Measurements from ENCODE around the gene B3GAT1. TPM values are rescaled to one million over a fixed set of nuclear protein-coding genes. Genes with fewer than 3 reads are reported as not detected.

The B3GAT1 gene
- total RNA-seq, 1 donor from 2014 or later = 1.9 TPM

DNA sequence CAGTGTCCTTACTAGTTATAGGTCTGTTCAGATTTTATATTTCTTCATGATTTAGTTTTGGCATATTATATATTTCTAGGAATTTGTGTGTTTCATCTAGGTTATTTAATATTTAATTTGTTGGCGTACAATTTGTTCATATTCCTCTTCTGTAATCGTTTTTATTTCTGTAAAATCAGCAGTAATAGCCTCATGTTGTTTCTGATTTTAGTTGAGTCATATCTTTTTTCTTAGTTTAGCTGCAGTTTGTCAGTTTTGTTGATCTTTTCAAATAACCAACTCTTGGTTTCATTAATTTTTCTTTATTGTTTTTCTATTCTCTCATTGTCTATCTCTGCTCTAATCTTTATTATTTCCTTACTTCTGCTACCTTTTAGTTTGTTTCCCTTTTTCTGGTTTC, 59.9 kb downstream of the B3GAT1 start:
- Histone ChIP-seq H4K20me1 (ENCODE audit: insufficient read depth, low read length) (no peaks in the 10 kb centered on the region), H3K27ac (ENCODE audit: low read depth, low read length) (no peak overlapping the region), H3K27me3 (ENCODE audit: insufficient read depth, low read length) (no peaks in the 10 kb centered on the region), H3K4me2 (ENCODE audit: low read length) (no peak overlapping the region), H3K4me3 (ENCODE audit: insufficient read depth, low read depth, low read length) (no peak overlapping the region), H3K4me1 (ENCODE audit: insufficient read depth, low read length) (no peaks in the 10 kb centered on the region), H3K9me3 (ENCODE audit: insufficient read depth, low read depth, low read length) (no peaks in the 10 kb centered on the region), H3K9ac (ENCODE audit: low read length) (no peak overlapping the region), H3K79me2 (ENCODE audit: insufficient read depth, low read length) (no peaks in the 10 kb centered on the region), H2AFZ (ENCODE audit: low read depth, low read length) (no peak overlapping the region), H3K36me3 (ENCODE audit: insufficient read depth, low read length) (no peaks in the 10 kb centered on the region)
- H3K36me3 Mint-ChIP-seq (ENCODE audit: low read depth, unreplicated experiment) = no peaks in the 10 kb centered on the region
- H3K27ac Mint-ChIP-seq (ENCODE audit: unreplicated experiment) = no peak overlapping the region
- no peaks in the 10 kb centered on the region for H3K4me1 Mint-ChIP-seq (ENCODE audit: low read depth, unreplicated experiment)
- no peak overlapping the region for H3K4me3 Mint-ChIP-seq (ENCODE audit: unreplicated experiment)
- DNase-seq (ENCODE audit: low read depth) = no peak
- H3K9me3 Mint-ChIP-seq (ENCODE audit: unreplicated experiment) = no peaks in the 10 kb centered on the region
- no peak for TF ChIP-seq EZH2 (IDR thresholded peaks at IDR 0.05; ENCODE audit: insufficient read depth, low read length)
- TF ChIP-seq, protein P1, sequence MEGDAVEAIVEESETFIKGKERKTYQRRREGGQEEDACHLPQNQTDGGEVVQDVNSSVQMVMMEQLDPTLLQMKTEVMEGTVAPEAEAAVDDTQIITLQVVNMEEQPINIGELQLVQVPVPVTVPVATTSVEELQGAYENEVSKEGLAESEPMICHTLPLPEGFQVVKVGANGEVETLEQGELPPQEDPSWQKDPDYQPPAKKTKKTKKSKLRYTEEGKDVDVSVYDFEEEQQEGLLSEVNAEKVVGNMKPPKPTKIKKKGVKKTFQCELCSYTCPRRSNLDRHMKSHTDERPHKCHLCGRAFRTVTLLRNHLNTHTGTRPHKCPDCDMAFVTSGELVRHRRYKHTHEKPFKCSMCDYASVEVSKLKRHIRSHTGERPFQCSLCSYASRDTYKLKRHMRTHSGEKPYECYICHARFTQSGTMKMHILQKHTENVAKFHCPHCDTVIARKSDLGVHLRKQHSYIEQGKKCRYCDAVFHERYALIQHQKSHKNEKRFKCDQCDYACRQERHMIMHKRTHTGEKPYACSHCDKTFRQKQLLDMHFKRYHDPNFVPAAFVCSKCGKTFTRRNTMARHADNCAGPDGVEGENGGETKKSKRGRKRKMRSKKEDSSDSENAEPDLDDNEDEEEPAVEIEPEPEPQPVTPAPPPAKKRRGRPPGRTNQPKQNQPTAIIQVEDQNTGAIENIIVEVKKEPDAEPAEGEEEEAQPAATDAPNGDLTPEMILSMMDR (IDR thresholded peaks at IDR 0.05; ENCODE audit: insufficient read depth, low read depth, low read length) = no peak
- no peak for FAIRE-seq
- H3K27me3 Mint-ChIP-seq (ENCODE audit: low read depth, unreplicated experiment) = peaks cover 16% of the 10 kb centered on the region

DNA sequence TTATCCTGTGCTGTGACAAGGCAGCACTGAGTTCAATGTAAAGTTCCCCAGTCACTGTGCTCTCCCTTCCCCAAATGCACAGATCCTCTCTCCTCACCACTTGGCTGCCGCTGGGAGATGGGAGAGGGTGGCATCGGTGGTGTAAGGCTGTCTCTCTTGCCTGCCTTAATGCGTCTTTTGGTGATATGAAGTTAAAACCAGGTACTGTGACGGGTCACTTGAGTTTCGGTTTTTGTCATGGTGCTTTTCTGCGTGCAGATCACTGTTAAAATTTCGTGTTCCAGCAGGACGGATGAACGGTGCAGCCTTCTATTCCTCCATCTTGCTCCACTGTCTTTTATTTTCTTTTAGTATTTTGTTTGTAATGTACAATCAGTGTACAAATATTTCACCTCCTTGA, 61.7 kb downstream of the B3GAT1 start:
- no peaks in the 10 kb centered on the region for H3K4me1 ChIP-seq (ENCODE audit: insufficient read depth, low read length)
- DNase-seq (ENCODE audit: low read depth) = no peak
- no peaks in the 10 kb centered on the region for H3K9me3 ChIP-seq (ENCODE audit: insufficient read depth, low read depth, low read length)
- H4K20me1 ChIP-seq (ENCODE audit: insufficient read depth, low read length) = no peaks in the 10 kb centered on the region
- no peak overlapping the region for H3K27ac Mint-ChIP-seq (ENCODE audit: unreplicated experiment)
- TF ChIP-seq EZH2 (IDR thresholded peaks at IDR 0.05; ENCODE audit: insufficient read depth, low read length) = no peak
- TF ChIP-seq, protein P1 (IDR thresholded peaks at IDR 0.05; ENCODE audit: insufficient read depth, low read depth, low read length) = no peak
- no peak overlapping the region for H3K4me3 Mint-ChIP-seq (ENCODE audit: unreplicated experiment)
- no peaks in the 10 kb centered on the region for H3K79me2 ChIP-seq (ENCODE audit: insufficient read depth, low read length)
- no peak overlapping the region for H3K4me2 ChIP-seq (ENCODE audit: low read length)
- no peak overlapping the region for H2AFZ ChIP-seq (ENCODE audit: low read depth, low read length)
- H3K27me3 Mint-ChIP-seq (ENCODE audit: low read depth, unreplicated experiment) = peaks cover 14% of the 10 kb centered on the region
- no peaks in the 10 kb centered on the region for H3K4me1 Mint-ChIP-seq (ENCODE audit: low read depth, unreplicated experiment)
- no peak overlapping the region for H3K4me3 ChIP-seq (ENCODE audit: insufficient read depth, low read depth, low read length)
- H3K27me3 ChIP-seq (ENCODE audit: insufficient read depth, low read length) = no peaks in the 10 kb centered on the region
- H3K36me3 ChIP-seq (ENCODE audit: insufficient read depth, low read length) = no peaks in the 10 kb centered on the region
- FAIRE-seq = no peak
- no peak overlapping the region for H3K27ac ChIP-seq (ENCODE audit: low read depth, low read length)
- H3K9me3 Mint-ChIP-seq (ENCODE audit: unreplicated experiment) = no peaks in the 10 kb centered on the region
- H3K36me3 Mint-ChIP-seq (ENCODE audit: low read depth, unreplicated experiment) = no peaks in the 10 kb centered on the region
- H3K9ac ChIP-seq (ENCODE audit: low read length) = no peak overlapping the region

DNA sequence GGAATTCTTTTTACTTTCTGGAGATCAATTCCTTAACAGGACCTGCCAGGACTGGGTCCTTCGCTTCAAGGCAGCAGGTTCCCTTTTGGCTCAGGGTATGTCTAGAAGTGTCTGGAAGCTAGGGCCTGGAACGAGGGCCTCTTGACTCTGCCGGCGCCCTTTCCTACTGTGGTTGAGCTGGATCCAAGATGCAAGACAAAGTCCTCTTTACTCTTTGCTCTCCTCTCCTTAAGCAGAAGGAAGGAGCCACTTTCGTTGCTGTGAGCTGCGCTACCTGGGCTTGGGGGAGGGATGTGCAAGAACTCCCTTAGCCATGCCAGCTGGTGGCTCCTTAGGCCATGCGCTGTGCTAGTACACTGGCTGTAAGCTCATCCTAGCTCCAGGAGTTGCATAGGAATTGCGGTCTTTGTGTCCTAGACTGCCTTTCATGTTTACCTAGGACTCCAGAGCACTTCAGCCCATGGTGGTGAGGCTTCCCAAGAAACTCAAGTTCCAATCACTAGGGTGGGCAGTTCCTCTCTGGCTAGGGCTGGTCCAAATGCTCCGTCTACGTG, 62.2 kb downstream of the B3GAT1 start:
- DNase-seq (ENCODE audit: low read depth) = no peak
- H3K27ac Mint-ChIP-seq (ENCODE audit: unreplicated experiment) = no peak overlapping the region
- H3K4me3 ChIP-seq (ENCODE audit: insufficient read depth, low read depth, low read length) = no peak overlapping the region
- no peaks in the 10 kb centered on the region for H3K9me3 Mint-ChIP-seq (ENCODE audit: unreplicated experiment)
- no peak overlapping the region for H3K9ac ChIP-seq (ENCODE audit: low read length)
- no peak for TF ChIP-seq EZH2 (IDR thresholded peaks at IDR 0.05; ENCODE audit: insufficient read depth, low read length)
- TF ChIP-seq, protein P1 (IDR thresholded peaks at IDR 0.05; ENCODE audit: insufficient read depth, low read depth, low read length) = no peak
- H3K79me2 ChIP-seq (ENCODE audit: insufficient read depth, low read length) = no peaks in the 10 kb centered on the region
- no peaks in the 10 kb centered on the region for H3K36me3 Mint-ChIP-seq (ENCODE audit: low read depth, unreplicated experiment)
- H3K27me3 Mint-ChIP-seq (ENCODE audit: low read depth, unreplicated experiment) = peaks cover 13% of the 10 kb centered on the region
- no peaks in the 10 kb centered on the region for H3K4me1 Mint-ChIP-seq (ENCODE audit: low read depth, unreplicated experiment)
- H3K27ac ChIP-seq (ENCODE audit: low read depth, low read length) = no peak overlapping the region
- H3K27me3 ChIP-seq (ENCODE audit: insufficient read depth, low read length) = no peaks in the 10 kb centered on the region
- H4K20me1 ChIP-seq (ENCODE audit: insufficient read depth, low read length) = no peaks in the 10 kb centered on the region
- H3K36me3 ChIP-seq (ENCODE audit: insufficient read depth, low read length) = no peaks in the 10 kb centered on the region
- H3K4me1 ChIP-seq (ENCODE audit: insufficient read depth, low read length) = no peaks in the 10 kb centered on the region
- no peak overlapping the region for H3K4me3 Mint-ChIP-seq (ENCODE audit: unreplicated experiment)
- no peak overlapping the region for H2AFZ ChIP-seq (ENCODE audit: low read depth, low read length)
- no peak for FAIRE-seq
- no peaks in the 10 kb centered on the region for H3K9me3 ChIP-seq (ENCODE audit: insufficient read depth, low read depth, low read length)
- H3K4me2 ChIP-seq (ENCODE audit: low read length) = no peak overlapping the region
